ENCODE data around the gene STPG3. TPM values are rescaled to one million over a fixed set of nuclear protein-coding genes. Genes with fewer than 3 reads are reported as not detected.

The STPG3 gene
- total and polyA plus RNA-seq, 4 experiments from 2014 or later: not detected

GRCh38 chr9:137263506-137263905 lies 12.4 kb downstream of the STPG3 start:
- Mint-ChIP-seq H3K27me3 (no peaks in the 10 kb centered on the region), H3K4me3 (no peak overlapping the region), H3K9me3 (no peaks in the 10 kb centered on the region), H3K27ac (no peak overlapping the region), H3K4me1 (peaks cover 0 to 7% (median under 1%) of the 10 kb centered on the region in 4 donors), H3K36me3 (peaks cover 15 to 19% of the 10 kb centered on the region in 2 donors)
- POLR2A ChIA-PET (ENCODE audit: partially characterized antibody): interaction anchor here (1.3 kb wide), 1 partner anchor 23 kb away, joined by 3 read pairs; no protein-coding TSS in a partner anchor
- intact Hi-C loops (cut with micrococcal nuclease): no loop called here
- DNase-seq: peak in 1 of 5 donors; percentile 27
- Histone ChIP-seq H3K27me3 (ENCODE audit: insufficient read depth, low read length) (no peaks in the 10 kb centered on the region), H3K9me3 (ENCODE audit: control insufficient read depth in 1 of 2, low read length in 2 of 2) (no peaks in the 10 kb centered on the region), H3K4me3 (ENCODE audit: low read length in 2 of 2) (no peak overlapping the region), H3K4me1 (ENCODE audit: insufficient read depth, low read length) (no peaks in the 10 kb centered on the region), H3K27ac (ENCODE audit: low read depth, low read length) (no peak overlapping the region), H3K36me3 (ENCODE audit: insufficient read depth, low read length) (peaks cover 31% of the 10 kb centered on the region)
- CTCF ChIA-PET (ENCODE audit: partially characterized antibody): no interaction called here

GRCh38 chr9:137264067-137264466 lies 13.0 kb downstream of the STPG3 start:
- DNase-seq: peak in 1 of 5 donors; percentile 22
- peaks cover 25% of the 10 kb centered on the region for H3K36me3 ChIP-seq (ENCODE audit: insufficient read depth, low read length)
- Mint-ChIP-seq H3K27ac (no peak overlapping the region), H3K9me3 (no peaks in the 10 kb centered on the region), H3K36me3 (peaks cover 19 to 23% of the 10 kb centered on the region in 2 donors), H3K4me1 (peaks cover 2 to 7% (median 5%) of the 10 kb centered on the region in 4 donors), H3K4me3 (no peak overlapping the region), H3K27me3 (no peaks in the 10 kb centered on the region)
- CTCF ChIA-PET (ENCODE audit: partially characterized antibody): no interaction called here
- no peaks in the 10 kb centered on the region for H3K4me1 ChIP-seq (ENCODE audit: insufficient read depth, low read length)
- no peak overlapping the region for H3K27ac ChIP-seq (ENCODE audit: low read depth, low read length)
- intact Hi-C loops (cut with micrococcal nuclease): no loop called here
- no peaks in the 10 kb centered on the region for H3K9me3 ChIP-seq (ENCODE audit: control insufficient read depth in 1 of 2, low read length in 2 of 2)
- H3K27me3 ChIP-seq (ENCODE audit: insufficient read depth, low read length): no peaks in the 10 kb centered on the region
- H3K4me3 ChIP-seq (ENCODE audit: low read length in 2 of 2): no peak overlapping the region
- POLR2A ChIA-PET (ENCODE audit: partially characterized antibody): interaction anchor here (1.4 kb wide), 1 partner anchor 23 kb away, joined by 3 read pairs; the partner anchor contains the start of gene TUBB4B

- Mint-ChIP-seq H3K27ac (no peak overlapping the region), H3K4me3 (no peak overlapping the region), H3K27me3 (no peaks in the 10 kb centered on the region), H3K36me3 (peaks cover 23 to 30% of the 10 kb centered on the region in 2 donors), H3K4me1 (peaks cover 4 to 12% (median 8%) of the 10 kb centered on the region in 4 donors), H3K9me3 (no peaks in the 10 kb centered on the region)
- H3K27ac ChIP-seq (ENCODE audit: low read depth, low read length): no peak overlapping the region
- no peak overlapping the region for H3K4me3 ChIP-seq (ENCODE audit: low read length in 2 of 2)
- POLR2A ChIA-PET (ENCODE audit: partially characterized antibody): interaction anchor here (1.4 to 1.5 kb wide), 2 partner anchors 10 to 25 kb away, joined by 3 to 4 read pairs; partner anchors contain the start of genes NELFB and TUBB4B
- CTCF ChIA-PET (ENCODE audit: partially characterized antibody): no interaction called here
- H3K27me3 ChIP-seq (ENCODE audit: insufficient read depth, low read length): no peaks in the 10 kb centered on the region
- H3K36me3 ChIP-seq (ENCODE audit: insufficient read depth, low read length): peaks cover 27% of the 10 kb centered on the region
- intact Hi-C loops (cut with micrococcal nuclease): no loop called here
- H3K4me1 ChIP-seq (ENCODE audit: insufficient read depth, low read length): no peaks in the 10 kb centered on the region
- no peaks in the 10 kb centered on the region for H3K9me3 ChIP-seq (ENCODE audit: control insufficient read depth in 1 of 2, low read length in 2 of 2)
- DNase-seq: no peak
Measured at GRCh38 chr9:137265496-137266161, 14.5 kb downstream of the STPG3 start.

GRCh38 chr9:137266162-137266527 lies 15.1 kb downstream of the STPG3 start:
- Histone ChIP-seq H3K27me3 (ENCODE audit: insufficient read depth, low read length) (no peaks in the 10 kb centered on the region), H3K4me3 (ENCODE audit: low read length in 2 of 2) (no peak overlapping the region), H3K4me1 (ENCODE audit: insufficient read depth, low read length) (peaks cover 3% of the 10 kb centered on the region), H3K27ac (ENCODE audit: low read depth, low read length) (no peak overlapping the region), H3K9me3 (ENCODE audit: control insufficient read depth in 1 of 2, low read length in 2 of 2) (no peaks in the 10 kb centered on the region), H3K36me3 (ENCODE audit: insufficient read depth, low read length) (peaks cover 27% of the 10 kb centered on the region)
- H3K27me3 Mint-ChIP-seq: no peaks in the 10 kb centered on the region
- H3K27ac Mint-ChIP-seq: no peak overlapping the region
- peaks cover 23 to 33% of the 10 kb centered on the region in 2 donors for H3K36me3 Mint-ChIP-seq
- H3K4me3 Mint-ChIP-seq: no peak overlapping the region
- intact Hi-C loops (cut with micrococcal nuclease): no loop called here
- CTCF ChIA-PET (ENCODE audit: partially characterized antibody): interaction anchor here (1.7 kb wide), 1 partner anchor 21 kb away, joined by 3 read pairs; no protein-coding TSS in a partner anchor
- H3K4me1 Mint-ChIP-seq: peaks cover 4 to 16% (median 9%) of the 10 kb centered on the region in 4 donors
- POLR2A ChIA-PET (ENCODE audit: partially characterized antibody): interaction anchor here (1.5 kb wide), 1 partner anchor 10 kb away, joined by 4 read pairs; the partner anchor contains the start of gene NELFB
- no peak for DNase-seq
- no peaks in the 10 kb centered on the region for H3K9me3 Mint-ChIP-seq

GRCh38 chr9:137266585-137267453 lies 15.7 kb downstream of the STPG3 start:
- no peak overlapping the region for H3K4me3 ChIP-seq (ENCODE audit: low read length in 2 of 2)
- Mint-ChIP-seq H3K27me3 (no peaks in the 10 kb centered on the region), H3K27ac (no peak overlapping the region), H3K4me3 (no peak overlapping the region), H3K36me3 (peaks cover 19 to 33% of the 10 kb centered on the region in 2 donors), H3K9me3 (no peaks in the 10 kb centered on the region), H3K4me1 (peaks cover 8 to 19% (median 13%) of the 10 kb centered on the region in 4 donors)
- peaks cover 10% of the 10 kb centered on the region for H3K4me1 ChIP-seq (ENCODE audit: insufficient read depth, low read length)
- intact Hi-C loops (cut with micrococcal nuclease): no loop called here
- H3K27me3 ChIP-seq (ENCODE audit: insufficient read depth, low read length): no peaks in the 10 kb centered on the region
- ChIA-PET POLR2A (ENCODE audit: partially characterized antibody) (interaction anchor here (1.5 kb wide), 1 partner anchor 11 kb away, joined by 4 read pairs; the partner anchor contains the start of gene NELFB), CTCF (ENCODE audit: partially characterized antibody) (interaction anchor here (1.7 kb wide), 1 partner anchor 20 kb away, joined by 3 read pairs; no protein-coding TSS in a partner anchor)
- no peak overlapping the region for H3K27ac ChIP-seq (ENCODE audit: low read depth, low read length)
- no peaks in the 10 kb centered on the region for H3K9me3 ChIP-seq (ENCODE audit: control insufficient read depth in 1 of 2, low read length in 2 of 2)
- H3K36me3 ChIP-seq (ENCODE audit: insufficient read depth, low read length): peaks cover 27% of the 10 kb centered on the region
- DNase-seq: no peak

GRCh38 chr9:137267933-137268355 lies 16.9 kb downstream of the STPG3 start:
- H3K9me3 Mint-ChIP-seq: no peaks in the 10 kb centered on the region
- Histone ChIP-seq H3K36me3 (ENCODE audit: insufficient read depth, low read length) (peaks cover 27% of the 10 kb centered on the region), H3K27ac (ENCODE audit: low read depth, low read length) (no peak overlapping the region), H3K27me3 (ENCODE audit: insufficient read depth, low read length) (no peaks in the 10 kb centered on the region), H3K4me1 (ENCODE audit: insufficient read depth, low read length) (peaks cover 11% of the 10 kb centered on the region), H3K4me3 (ENCODE audit: low read length in 2 of 2) (no peak overlapping the region), H3K9me3 (ENCODE audit: control insufficient read depth in 1 of 2, low read length in 2 of 2) (no peaks in the 10 kb centered on the region)
- no peak overlapping the region for H3K4me3 Mint-ChIP-seq
- ChIA-PET CTCF (ENCODE audit: partially characterized antibody) (interaction anchor here (1.7 kb wide), 1 partner anchor 19 kb away, joined by 3 read pairs; no protein-coding TSS in a partner anchor), POLR2A (ENCODE audit: partially characterized antibody) (no interaction called here)
- H3K27ac Mint-ChIP-seq: peak overlapping the region in 1 of 7 donors; percentile 29
- intact Hi-C loops (cut with micrococcal nuclease): no loop called here
- no peaks in the 10 kb centered on the region for H3K27me3 Mint-ChIP-seq
- H3K36me3 Mint-ChIP-seq: peaks cover 15 to 32% of the 10 kb centered on the region in 2 donors
- no peak for DNase-seq
- peaks cover 8 to 19% (median 13%) of the 10 kb centered on the region in 4 donors for H3K4me1 Mint-ChIP-seq

Data from CD4-positive, alpha-beta memory T cell (primary cell).